ENCODE data around the gene UBR1.

GRCh38 chr15:42932833-42933515 lies 172.9 kb downstream of the UBR1 start:
- TF ChIP-seq CTCF (IDR thresholded peaks at IDR 0.05) (no peak), EP300 (IDR thresholded peaks at IDR 0.05) (no peak)

All from tibial nerve (tissue), 4 donors.